Neural cell (in vitro differentiated cells): ENCODE measurements around the gene DCTN1. TPM values are rescaled to one million over a fixed set of nuclear protein-coding genes. Genes with fewer than 3 reads are reported as not detected.

Experiments
- H2AFZ ChIP-seq: fragments of 200-600, 300-800 bp; sonication (generic), shearing (Covaris generic); 2 replicates; pipeline ENCODE4 v1.6.0; 2014; ENCODE audit warnings: low read depth, mild to moderate bottlenecking, antibody characterized with exemption, low read length, moderate library complexity
- H3F3A ChIP-seq: fragments of 200-600 bp; shearing (Covaris generic); 2 replicates; pipeline ENCODE4 v1.6.1; 2016; ENCODE audit warnings: mild to moderate bottlenecking, moderate library complexity, mixed read lengths, antibody characterized with exemption, low read length; ENCODE audit not compliant: insufficient read depth, poor library complexity, severe bottlenecking
- H3K27ac ChIP-seq: fragments of 200-600, 300-800 bp; sonication (generic), shearing (Covaris generic); 2 replicates; pipeline ENCODE4 v1.5.1; 2014; ENCODE audit warnings: mild to moderate bottlenecking, low read length, moderate library complexity
- H3K27me3 ChIP-seq: fragments of 300-800, 200-600 bp; sonication (generic), shearing (Covaris generic); 2 replicates; pipeline ENCODE4 v1.6.0; 2014; ENCODE audit warnings: mild to moderate bottlenecking, low read depth, low read length, moderate library complexity; ENCODE audit not compliant: insufficient read depth
- H3K36me3 ChIP-seq: fragments of 300-800, 200-600 bp; sonication (generic), shearing (Covaris generic); 2 replicates; pipeline ENCODE4 v1.5.1; 2014; ENCODE audit warnings: mild to moderate bottlenecking, antibody characterized with exemption, low read length, moderate library complexity; ENCODE audit not compliant: insufficient read depth
- H3K4me2 ChIP-seq: fragments of 300-800, 200-600 bp; sonication (generic), shearing (Covaris generic); 2 replicates; pipeline ENCODE4 v1.6.0; 2014; ENCODE audit warnings: mild to moderate bottlenecking, low read length
- H3K4me3 ChIP-seq: fragments of 300-800, 200-600 bp; sonication (generic), shearing (Covaris generic); 2 replicates; pipeline ENCODE4 v1.5.1; 2014; ENCODE audit warnings: mild to moderate bottlenecking, low read length, moderate library complexity
- H3K79me2 ChIP-seq: fragments of 200-600 bp; shearing (Covaris generic); replicated peaks from 2 replicates; pipeline ENCODE4 v1.6.0; 2014; ENCODE audit warnings: mild to moderate bottlenecking, low read length, moderate library complexity; ENCODE audit not compliant: insufficient read depth
- H3K9ac ChIP-seq: fragments of 300-800, 200-600 bp; sonication (generic), shearing (Covaris generic); 2 replicates; pipeline ENCODE4 v1.6.1; 2016; ENCODE audit warnings: mild to moderate bottlenecking, low read length, mixed read lengths
- H3K9me2 ChIP-seq: fragments of 200-600 bp; shearing (Covaris generic); 2 replicates; pipeline ENCODE4 v1.6.1; 2016; ENCODE audit warnings: mild to moderate bottlenecking, low read length, mixed read lengths; ENCODE audit not compliant: insufficient read depth
- H3K9me3 ChIP-seq: fragments of 200-600, 300-800 bp; sonication (generic), shearing (Covaris generic); 2 replicates; pipeline ENCODE4 v1.6.1; 2016; ENCODE audit warnings: mild to moderate bottlenecking, mixed run types, low read length, moderate library complexity, mixed read lengths
- H4K20me1 ChIP-seq: fragments of 200-600 bp; shearing (Covaris generic); 2 replicates; pipeline ENCODE4 v1.6.1; 2016; ENCODE audit warnings: mild to moderate bottlenecking, mixed run types; ENCODE audit not compliant: insufficient read depth
- CTCF ChIP-seq: fragments of 450-650 bp; IDR thresholded peaks from 2 replicates; pipeline ENCODE4 v1.5.1; 2014; ENCODE audit warnings: antibody characterized with exemption, mild to moderate bottlenecking, moderate library complexity; ENCODE audit not compliant: poor library complexity, severe bottlenecking
- EP300 ChIP-seq: fragments of 450-650 bp; conservative IDR thresholded peaks from 2 replicates; pipeline ENCODE4 v1.6.1; 2014; ENCODE audit warnings: antibody characterized with exemption, mild to moderate bottlenecking, moderate library complexity; ENCODE audit not compliant: poor library complexity, severe bottlenecking
- EZH2 ChIP-seq: fragments of 200-600, 300-800 bp; shearing (Covaris generic), sonication (generic); IDR thresholded peaks from 2 replicates; pipeline ENCODE4 v1.6.1; 2014; ENCODE audit warnings: antibody characterized with exemption, low read length, borderline replicate concordance, mild to moderate bottlenecking; ENCODE audit not compliant: insufficient read depth, poor library complexity, severe bottlenecking
- MXI1 ChIP-seq: fragments of 450-650 bp; conservative IDR thresholded peaks from 2 replicates; pipeline ENCODE4 v1.6.1; 2014; ENCODE audit warnings: antibody characterized with exemption, mild to moderate bottlenecking; ENCODE audit not compliant: poor library complexity, severe bottlenecking
- POLR2AphosphoS5 ChIP-seq: IDR thresholded peaks from 2 replicates; pipeline ENCODE4 v1.6.1; 2012
- RAD21 ChIP-seq: fragments of 450-650 bp; conservative IDR thresholded peaks from 2 replicates; pipeline ENCODE4 v1.6.1; 2014; ENCODE audit warnings: antibody characterized with exemption, mild to moderate bottlenecking, moderate library complexity
- SMC3 ChIP-seq: fragments of 450-650 bp; conservative IDR thresholded peaks from 2 replicates; pipeline ENCODE4 v1.6.1; 2014; ENCODE audit warnings: antibody characterized with exemption, mild to moderate bottlenecking, moderate library complexity; ENCODE audit not compliant: poor library complexity
- TAF1 ChIP-seq: IDR thresholded peaks from 2 replicates; pipeline ENCODE4 v1.6.1; 2012; ENCODE audit warnings: low read depth
- polyA plus RNA-seq: library from polyadenylated mRNA; depleted of rRNA; stranded (reverse); fragments of >200 nt; gene quantifications from 2 replicates; pipeline ENCODE4 v1.2.3, GENCODE V29; 2014
- TF ChIP-seq, protein P1 (sequence below): IDR thresholded peaks from 2 replicates; pipeline ENCODE4 v1.6.1; 2012; ENCODE audit warnings: borderline replicate concordance

DCTN1 gene
- polyA plus RNA-seq, 1 donor from 2014 or later = 160 TPM

- Histone ChIP-seq H3K79me2 (peaks cover 93% of the 10 kb centered on the region), H3K4me2 (no peak overlapping the region), H4K20me1 (no peaks in the 10 kb centered on the region), H3K4me3 (no peak overlapping the region), H3K9me3 (no peaks in the 10 kb centered on the region), H3K36me3 (no peaks in the 10 kb centered on the region), H3K9ac (no peak overlapping the region), H3K27me3 (no peaks in the 10 kb centered on the region), H2AFZ (no peak overlapping the region), H3K9me2 (no peaks in the 10 kb centered on the region), H3K27ac (no peak overlapping the region), H3F3A (no peaks in the 10 kb centered on the region)
- TF ChIP-seq MXI1 = no peak
- no peak for TF ChIP-seq POLR2AphosphoS5
These were observed 3.9 kb upstream of the DCTN1 start for GRCh38 chr2:74384051-74384450.

- TF ChIP-seq TAF1 = no peak
- no peak for TF ChIP-seq EZH2
- TF ChIP-seq MXI1 = no peak
- TF ChIP-seq, protein P1, sequence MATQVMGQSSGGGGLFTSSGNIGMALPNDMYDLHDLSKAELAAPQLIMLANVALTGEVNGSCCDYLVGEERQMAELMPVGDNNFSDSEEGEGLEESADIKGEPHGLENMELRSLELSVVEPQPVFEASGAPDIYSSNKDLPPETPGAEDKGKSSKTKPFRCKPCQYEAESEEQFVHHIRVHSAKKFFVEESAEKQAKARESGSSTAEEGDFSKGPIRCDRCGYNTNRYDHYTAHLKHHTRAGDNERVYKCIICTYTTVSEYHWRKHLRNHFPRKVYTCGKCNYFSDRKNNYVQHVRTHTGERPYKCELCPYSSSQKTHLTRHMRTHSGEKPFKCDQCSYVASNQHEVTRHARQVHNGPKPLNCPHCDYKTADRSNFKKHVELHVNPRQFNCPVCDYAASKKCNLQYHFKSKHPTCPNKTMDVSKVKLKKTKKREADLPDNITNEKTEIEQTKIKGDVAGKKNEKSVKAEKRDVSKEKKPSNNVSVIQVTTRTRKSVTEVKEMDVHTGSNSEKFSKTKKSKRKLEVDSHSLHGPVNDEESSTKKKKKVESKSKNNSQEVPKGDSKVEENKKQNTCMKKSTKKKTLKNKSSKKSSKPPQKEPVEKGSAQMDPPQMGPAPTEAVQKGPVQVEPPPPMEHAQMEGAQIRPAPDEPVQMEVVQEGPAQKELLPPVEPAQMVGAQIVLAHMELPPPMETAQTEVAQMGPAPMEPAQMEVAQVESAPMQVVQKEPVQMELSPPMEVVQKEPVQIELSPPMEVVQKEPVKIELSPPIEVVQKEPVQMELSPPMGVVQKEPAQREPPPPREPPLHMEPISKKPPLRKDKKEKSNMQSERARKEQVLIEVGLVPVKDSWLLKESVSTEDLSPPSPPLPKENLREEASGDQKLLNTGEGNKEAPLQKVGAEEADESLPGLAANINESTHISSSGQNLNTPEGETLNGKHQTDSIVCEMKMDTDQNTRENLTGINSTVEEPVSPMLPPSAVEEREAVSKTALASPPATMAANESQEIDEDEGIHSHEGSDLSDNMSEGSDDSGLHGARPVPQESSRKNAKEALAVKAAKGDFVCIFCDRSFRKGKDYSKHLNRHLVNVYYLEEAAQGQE = no peak
- no peak for TF ChIP-seq CTCF
- TF ChIP-seq RAD21 = no peak
- no peak for TF ChIP-seq EP300
- no peak for TF ChIP-seq SMC3
- TF ChIP-seq POLR2AphosphoS5 = no peak
- H4K20me1 ChIP-seq = no peaks in the 10 kb centered on the region
- no peak overlapping the region for H3K9ac ChIP-seq
- H3K9me3 ChIP-seq = no peaks in the 10 kb centered on the region
- H2AFZ ChIP-seq = no peak overlapping the region
- H3K4me3 ChIP-seq = no peak overlapping the region
- no peaks in the 10 kb centered on the region for H3K36me3 ChIP-seq
- H3K27ac ChIP-seq = no peak overlapping the region
- no peaks in the 10 kb centered on the region for H3F3A ChIP-seq
- H3K79me2 ChIP-seq = peaks cover 93% of the 10 kb centered on the region
- H3K9me2 ChIP-seq = no peaks in the 10 kb centered on the region
- no peaks in the 10 kb centered on the region for H3K27me3 ChIP-seq
- H3K4me2 ChIP-seq = no peak overlapping the region
These were observed 3.1 kb upstream of the DCTN1 start for GRCh38 chr2:74383254-74383653.

DNA sequence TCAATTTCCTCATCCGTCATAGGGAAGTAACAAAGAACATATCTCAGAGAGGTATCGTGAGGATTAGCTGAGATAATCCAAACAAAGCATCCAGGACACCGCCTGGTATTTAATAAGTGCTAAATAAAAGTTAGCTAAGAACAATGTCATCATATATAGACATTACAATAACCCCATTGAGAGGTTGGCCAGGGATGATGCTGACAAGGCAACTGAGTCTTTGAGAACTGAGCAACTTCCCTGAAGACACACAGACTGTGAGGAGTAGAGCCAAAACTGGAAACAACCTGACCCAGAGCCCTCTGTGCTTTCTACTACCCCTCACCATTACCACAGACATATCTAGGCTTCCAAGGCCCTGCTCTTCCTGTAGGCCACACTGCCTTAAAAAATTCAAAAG, 1.6 kb upstream of the DCTN1 start:
- TF ChIP-seq EP300 (no peak), CTCF (no peak), POLR2AphosphoS5 (no peak), MXI1 (no peak), EZH2 (no peak), TAF1 (no peak), SMC3 (no peak), RAD21 (no peak)
- TF ChIP-seq, protein P1 = no peak
- Histone ChIP-seq H3K9me3 (no peaks in the 10 kb centered on the region), H3K79me2 (peaks cover 92% of the 10 kb centered on the region), H2AFZ (no peak overlapping the region), H4K20me1 (no peaks in the 10 kb centered on the region), H3K27ac (no peak overlapping the region), H3K9me2 (no peaks in the 10 kb centered on the region), H3K9ac (no peak overlapping the region), H3K36me3 (no peaks in the 10 kb centered on the region), H3K4me2 (no peak overlapping the region), H3F3A (no peaks in the 10 kb centered on the region), H3K27me3 (no peaks in the 10 kb centered on the region), H3K4me3 (no peak overlapping the region)
